Lung (tissue), 12 donors: ENCODE results near the gene ARPC1A. TPM values are rescaled to one million over a fixed set of nuclear protein-coding genes. Genes with fewer than 3 reads are reported as not detected.

ENCODE experiments used
- ATAC-seq: fragments of 200-7000 bp; cut with Tn5 transposase; one replicate; pipeline ENCODE4 v1.9.1; 2020; ENCODE audit warnings: moderate number of reproducible peaks; ENCODE audit not compliant: insufficient read depth, low FRiP score
- DNase-seq, 3 donors: peaks; one replicate each; pipeline ENCODE4 v3.0.0-alpha.2; 2013 to 2017
- H3K27ac ChIP-seq, 2 donors: one replicate each; pipeline ENCODE4 v1.5.1; 2013; ENCODE audit warnings: mild to moderate bottlenecking in 2 of 2, moderate library complexity in 2 of 2, control low read depth in 1 of 2, inconsistent platforms in 1 of 2, low read depth in 1 of 2, low read length in 1 of 2
- H3K27me3 ChIP-seq, 3 donors: one replicate each; pipeline ENCODE4 v1.5.1; 2013; ENCODE audit warnings: low read length in 2 of 3; ENCODE audit not compliant: control insufficient read depth in 3 of 3, insufficient read depth in 3 of 3
- H3K36me3 ChIP-seq, 4 donors: one replicate each; pipeline ENCODE4 v1.5.1; 2013; ENCODE audit warnings: low read length in 4 of 4, mild to moderate bottlenecking in 1 of 4, moderate library complexity in 1 of 4; ENCODE audit not compliant: control insufficient read depth in 4 of 4, insufficient read depth in 4 of 4
- H3K4me1 ChIP-seq, 5 donors: one replicate each; pipeline ENCODE4 v1.5.1; 2013; ENCODE audit warnings: low read length in 5 of 5, mild to moderate bottlenecking in 2 of 5, moderate library complexity in 1 of 5; ENCODE audit not compliant: control insufficient read depth in 5 of 5, insufficient read depth in 5 of 5
- H3K4me3 ChIP-seq: one replicate; pipeline ENCODE4 v1.5.1; 2013; ENCODE audit warnings: mild to moderate bottlenecking, control low read depth, moderate library complexity
- H3K9ac ChIP-seq, 2 donors: one replicate each; pipeline ENCODE4 v1.5.1; 2013; ENCODE audit warnings: low read length in 2 of 2, control low read depth in 1 of 2; ENCODE audit not compliant: insufficient read depth in 1 of 2
- H3K9me3 ChIP-seq, 4 donors: one replicate each; pipeline ENCODE4 v1.5.1; 2013; ENCODE audit warnings: low read length in 3 of 4, mild to moderate bottlenecking in 1 of 4, moderate library complexity in 1 of 4; ENCODE audit not compliant: control insufficient read depth in 4 of 4, insufficient read depth in 3 of 4
- WGBS, 2 donors: extraction: QIAGEN DNeasy Blood & Tissue Kit; methylation state at CpG; one replicate each; pipeline ENCODE4 v1.1.7; 2013; 5-methylcytosine and 5-hydroxymethylcytosine counted together
- polyA plus RNA-seq, 2 donors: library from polyadenylated mRNA; stranded (reverse); fragments of 200-250 nt; gene quantifications; one replicate each; pipeline ENCODE4 v1.2.1, GENCODE V29; 2013
- total RNA-seq, 2 donors: library from RNA; depleted of rRNA in 1 of 2; stranded (reverse); fragments of >200 nt in 1 of 2; gene quantifications; one replicate each; pipeline ENCODE4 v1.2.1, GENCODE V29; 2014 to 2021
- TF ChIP-seq, protein P1 (sequence below): IDR thresholded peaks from 2 replicates; pipeline ENCODE4 v1.5.1; 2012; ENCODE audit warnings: mild to moderate bottlenecking; ENCODE audit errors: control extremely low read depth, extremely low read depth
- donor health status: control.
- donor health status: control.
- donor health status: Bipolar disorder and iron deficiency.
- donor health status: healthy.
- donor health status: DM: yes; HTN: yes; CAD: no.

The ARPC1A gene
- total and polyA plus RNA-seq, 4 donors: 71.3 to 212 (median 120) TPM

DNA sequence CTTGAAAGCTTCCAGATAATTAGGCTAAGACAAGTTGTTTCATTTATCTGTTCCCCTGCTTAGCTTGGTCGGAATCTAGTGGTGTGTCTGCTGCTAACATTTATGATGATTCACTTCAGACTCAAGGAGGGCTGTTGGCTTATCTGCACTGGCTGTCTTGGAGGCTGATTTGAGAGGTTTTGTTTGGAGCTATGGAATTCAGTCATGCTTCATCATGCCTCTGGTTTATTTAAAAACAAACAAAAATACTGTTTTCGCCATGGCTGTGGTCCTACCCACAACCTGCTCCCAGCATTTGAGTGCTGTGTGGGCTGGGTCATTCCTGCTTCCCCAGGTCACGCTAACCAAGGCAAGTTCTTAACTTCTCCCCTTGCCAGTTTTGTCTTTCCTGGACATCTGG is 37.1 kb downstream of the ARPC1A start:
- WGBS, 2 donors: 91 to 95% methylated on average over 3 of the region's 3 CpGs
- Histone ChIP-seq H3K9me3 (no peaks in the 10 kb centered on the region), H3K9ac (no peak overlapping the region), H3K36me3 (peaks cover 34 to 55% (median 38%) of the 10 kb centered on the region in 4 donors), H3K4me3 (no peak overlapping the region), H3K4me1 (no peaks in the 10 kb centered on the region), H3K27ac (no peak overlapping the region), H3K27me3 (no peaks in the 10 kb centered on the region)
- TF ChIP-seq, protein P1, sequence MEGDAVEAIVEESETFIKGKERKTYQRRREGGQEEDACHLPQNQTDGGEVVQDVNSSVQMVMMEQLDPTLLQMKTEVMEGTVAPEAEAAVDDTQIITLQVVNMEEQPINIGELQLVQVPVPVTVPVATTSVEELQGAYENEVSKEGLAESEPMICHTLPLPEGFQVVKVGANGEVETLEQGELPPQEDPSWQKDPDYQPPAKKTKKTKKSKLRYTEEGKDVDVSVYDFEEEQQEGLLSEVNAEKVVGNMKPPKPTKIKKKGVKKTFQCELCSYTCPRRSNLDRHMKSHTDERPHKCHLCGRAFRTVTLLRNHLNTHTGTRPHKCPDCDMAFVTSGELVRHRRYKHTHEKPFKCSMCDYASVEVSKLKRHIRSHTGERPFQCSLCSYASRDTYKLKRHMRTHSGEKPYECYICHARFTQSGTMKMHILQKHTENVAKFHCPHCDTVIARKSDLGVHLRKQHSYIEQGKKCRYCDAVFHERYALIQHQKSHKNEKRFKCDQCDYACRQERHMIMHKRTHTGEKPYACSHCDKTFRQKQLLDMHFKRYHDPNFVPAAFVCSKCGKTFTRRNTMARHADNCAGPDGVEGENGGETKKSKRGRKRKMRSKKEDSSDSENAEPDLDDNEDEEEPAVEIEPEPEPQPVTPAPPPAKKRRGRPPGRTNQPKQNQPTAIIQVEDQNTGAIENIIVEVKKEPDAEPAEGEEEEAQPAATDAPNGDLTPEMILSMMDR: no peak
- DNase-seq (no peak), ATAC-seq (no peak)

GRCh38 chr7:99363286-99363685 is 37.6 kb downstream of the ARPC1A start:
- peaks cover 30 to 50% (median 35%) of the 10 kb centered on the region in 4 donors for H3K36me3 ChIP-seq
- H3K4me1 ChIP-seq: no peaks in the 10 kb centered on the region
- no peak for DNase-seq
- 94 to 96% methylated on average over 5 of the region's 5 CpGs for WGBS, 2 donors
- no peak for ATAC-seq
- H3K4me3 ChIP-seq: no peak overlapping the region
- H3K27me3 ChIP-seq: no peaks in the 10 kb centered on the region
- TF ChIP-seq, protein P1: no peak
- H3K9ac ChIP-seq: no peak overlapping the region
- no peaks in the 10 kb centered on the region for H3K9me3 ChIP-seq
- H3K27ac ChIP-seq: no peak overlapping the region

GRCh38 chr7:99365318-99366141 is 39.8 kb downstream of the ARPC1A start:
- peak; percentile 55 for ATAC-seq
- Histone ChIP-seq H3K27ac (no peak overlapping the region), H3K36me3 (peaks cover 25 to 39% (median 25%) of the 10 kb centered on the region in 4 donors), H3K4me3 (no peak overlapping the region), H3K27me3 (no peaks in the 10 kb centered on the region), H3K4me1 (peaks cover 0 to 3% (median 0%) of the 10 kb centered on the region in 5 donors), H3K9me3 (no peaks in the 10 kb centered on the region), H3K9ac (no peak overlapping the region)
- no peak for DNase-seq
- 80 to 81% methylated on average over 17 of the region's 17 CpGs for WGBS, 2 donors
- TF ChIP-seq, protein P1: peak; percentile 41
